SU-DHL-6 (cell line): ENCODE results near the gene KIF18B.

ENCODE experiments used
- H2AFZ ChIP-seq: fragments of 200-600 bp; sonication (generic); 2 replicates; pipeline ENCODE4 v1.6.1; 2014; ENCODE audit warnings: low read depth, mild to moderate bottlenecking, moderate library complexity, mixed read lengths, antibody characterized with exemption, low read length; ENCODE audit not compliant: severe bottlenecking
- H3F3A ChIP-seq: fragments of 200-600 bp; shearing (Covaris generic); 2 replicates; pipeline ENCODE4 v1.6.0; 2016; ENCODE audit warnings: antibody characterized with exemption, mild to moderate bottlenecking; ENCODE audit not compliant: insufficient read depth
- H3K27ac ChIP-seq: fragments of 200-600 bp; sonication (generic); 2 replicates; pipeline ENCODE4 v1.5.1; 2016; ENCODE audit warnings: low read depth, mild to moderate bottlenecking, low read length, moderate library complexity, mixed read lengths
- H3K27me3 ChIP-seq: fragments of 200-600 bp; sonication (generic), shearing (Covaris generic); 2 replicates; pipeline ENCODE4 v1.6.0; 2014; ENCODE audit warnings: mild to moderate bottlenecking, low read length
- H3K36me3 ChIP-seq: fragments of 200-600 bp; sonication (generic); 2 replicates; pipeline ENCODE4 v1.6.1; 2014; ENCODE audit warnings: mild to moderate bottlenecking, low read length, mixed read lengths
- H3K4me2 ChIP-seq: fragments of 300-600, 200-600 bp; shearing (Covaris generic), sonication (generic); 2 replicates; pipeline ENCODE4 v1.6.0; 2014; ENCODE audit warnings: low read length, low read depth, mild to moderate bottlenecking; ENCODE audit not compliant: poor library complexity, severe bottlenecking
- H3K4me3 ChIP-seq: fragments of 200-600 bp; sonication (generic); 2 replicates; pipeline ENCODE4 v1.5.1; 2014; ENCODE audit warnings: antibody characterized with exemption, low read length, mild to moderate bottlenecking, mixed read lengths; ENCODE audit not compliant: insufficient read depth, poor library complexity, severe bottlenecking
- H3K79me2 ChIP-seq: fragments of 200-600 bp; sonication (generic); 2 replicates; pipeline ENCODE4 v1.6.1; 2014; ENCODE audit warnings: mild to moderate bottlenecking, low read length, moderate library complexity; ENCODE audit not compliant: insufficient read depth
- H3K9ac ChIP-seq: fragments of 200-600 bp; sonication (generic); 2 replicates; pipeline ENCODE4 v1.7.0; 2014; ENCODE audit warnings: mild to moderate bottlenecking, low read length
- H3K9me2 ChIP-seq: fragments of 200-600 bp; sonication (generic); replicated peaks from 2 replicates; pipeline ENCODE4 v1.6.1; 2014; ENCODE audit warnings: low read length; ENCODE audit not compliant: insufficient read depth
- H3K9me3 ChIP-seq: fragments of 200-600 bp; sonication (generic); 2 replicates; pipeline ENCODE4 v1.6.1; 2014; ENCODE audit warnings: low read length, mixed read lengths; ENCODE audit not compliant: insufficient read depth
- H4K20me1 ChIP-seq: fragments of 200-600 bp; sonication (generic); 2 replicates; pipeline ENCODE4 v1.6.1; 2014; ENCODE audit warnings: low read depth, mild to moderate bottlenecking, antibody characterized with exemption, low read length, moderate library complexity, mixed read lengths
- CTCF ChIP-seq: fragments of 200-600 bp; sonication (generic); IDR thresholded peaks from one replicate; pipeline ENCODE4 v1.5.1; 2017; ENCODE audit warnings: antibody characterized with exemption, mild to moderate bottlenecking, low read length, moderate library complexity; ENCODE audit not compliant: insufficient read depth, poor library complexity, severe bottlenecking
- EZH2phosphoT487 ChIP-seq: fragments of 200-600 bp; sonication (generic), shearing (Covaris generic); conservative IDR thresholded peaks from 2 replicates; pipeline ENCODE4 v1.6.1; 2018; ENCODE audit warnings: mild to moderate bottlenecking, antibody characterized with exemption, low read length, moderate library complexity, mixed read lengths

Gene KIF18B

DNA sequence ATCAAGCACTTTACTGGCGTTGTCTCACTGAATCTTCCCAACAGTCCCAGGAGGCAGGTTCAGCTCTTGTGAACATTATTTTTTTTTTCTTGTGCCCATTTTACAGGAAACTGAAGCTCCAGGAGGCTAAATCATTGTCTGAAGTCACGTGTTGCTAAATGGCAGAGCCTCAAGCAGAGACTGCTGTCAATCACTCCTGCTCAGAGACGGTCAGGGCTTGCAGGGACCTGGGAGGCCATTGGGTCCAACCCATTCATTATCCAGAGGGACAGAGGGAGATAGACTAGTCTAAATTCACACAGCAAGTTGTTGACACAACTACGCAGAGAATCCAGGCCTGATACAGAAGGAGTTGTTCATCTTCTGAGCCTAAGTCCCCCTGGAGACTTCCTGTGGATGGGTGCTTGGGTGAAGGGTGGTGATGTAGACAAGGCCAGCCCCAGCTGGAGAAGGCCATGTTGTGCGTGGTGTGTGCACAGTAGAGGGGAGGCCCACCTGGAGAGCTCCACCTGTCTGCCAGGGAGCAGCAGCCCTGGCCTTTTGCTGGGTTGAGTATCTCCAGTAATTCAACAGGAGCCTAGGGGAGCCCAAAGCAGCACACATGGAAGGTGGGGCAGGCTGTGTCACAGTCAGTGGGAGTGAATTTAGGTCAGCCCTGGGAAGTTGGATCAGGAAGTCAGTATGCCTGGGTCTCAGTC, 44.8 kb upstream of the KIF18B start:
- Histone ChIP-seq H2AFZ (no peak overlapping the region), H3K36me3 (no peaks in the 10 kb centered on the region), H3F3A (no peaks in the 10 kb centered on the region), H3K4me3 (no peak overlapping the region), H3K79me2 (no peaks in the 10 kb centered on the region), H3K27me3 (no peaks in the 10 kb centered on the region), H4K20me1 (no peaks in the 10 kb centered on the region), H3K4me2 (no peak overlapping the region), H3K27ac (no peak overlapping the region), H3K9me2 (no peaks in the 10 kb centered on the region), H3K9ac (no peak overlapping the region), H3K9me3 (no peaks in the 10 kb centered on the region)
- TF ChIP-seq CTCF: no peak

- Histone ChIP-seq H3K27ac (no peak overlapping the region), H3K9ac (no peak overlapping the region), H4K20me1 (no peaks in the 10 kb centered on the region), H3K4me3 (no peak overlapping the region), H3F3A (no peaks in the 10 kb centered on the region), H3K9me3 (no peaks in the 10 kb centered on the region), H3K36me3 (no peaks in the 10 kb centered on the region), H3K9me2 (no peaks in the 10 kb centered on the region), H2AFZ (no peak overlapping the region), H3K27me3 (no peaks in the 10 kb centered on the region), H3K4me2 (no peak overlapping the region), H3K79me2 (no peaks in the 10 kb centered on the region)
- TF ChIP-seq EZH2phosphoT487 (no peak), CTCF (no peak)
Measured at GRCh38 chr17:44990994-44991393, 43.4 kb upstream of the KIF18B start.

DNA sequence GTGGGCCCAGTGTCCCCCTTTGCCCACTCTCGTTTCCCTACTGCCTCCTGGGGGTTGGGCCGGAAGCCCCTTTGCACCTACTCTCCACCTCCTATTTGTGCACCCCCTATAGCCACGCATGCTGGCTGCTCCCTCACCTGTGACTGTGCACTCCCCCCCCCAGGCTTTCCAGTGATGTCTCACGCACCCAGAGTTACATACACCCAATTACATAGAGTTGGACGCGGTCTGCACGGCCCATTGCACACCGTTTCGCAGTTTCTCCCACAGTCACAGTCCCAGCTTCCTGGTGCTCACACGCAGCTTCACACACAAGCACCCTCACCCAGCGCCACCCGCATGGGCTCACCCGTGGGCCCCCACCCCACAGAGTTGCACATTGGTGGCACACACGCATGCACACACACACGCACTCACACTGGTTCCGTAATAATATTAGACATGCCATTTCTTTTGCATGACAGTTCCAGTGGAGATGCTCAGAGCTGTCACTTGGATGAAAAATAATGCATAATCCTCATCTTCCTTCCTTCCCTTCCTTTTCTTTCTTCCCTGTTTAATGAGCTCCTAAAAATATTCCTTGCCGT, 42.1 kb upstream of the KIF18B start:
- Histone ChIP-seq H3K9me2 (no peaks in the 10 kb centered on the region), H4K20me1 (no peaks in the 10 kb centered on the region), H3K9me3 (no peaks in the 10 kb centered on the region), H3K9ac (no peak overlapping the region), H3K27me3 (no peaks in the 10 kb centered on the region), H3F3A (no peaks in the 10 kb centered on the region), H3K4me2 (no peak overlapping the region), H2AFZ (no peak overlapping the region), H3K36me3 (no peaks in the 10 kb centered on the region), H3K79me2 (no peaks in the 10 kb centered on the region), H3K4me3 (no peak overlapping the region), H3K27ac (no peak overlapping the region)
- TF ChIP-seq EZH2phosphoT487 (no peak), CTCF (no peak)
